ENCODE results near the gene FADS2.

FADS2 gene

DNA sequence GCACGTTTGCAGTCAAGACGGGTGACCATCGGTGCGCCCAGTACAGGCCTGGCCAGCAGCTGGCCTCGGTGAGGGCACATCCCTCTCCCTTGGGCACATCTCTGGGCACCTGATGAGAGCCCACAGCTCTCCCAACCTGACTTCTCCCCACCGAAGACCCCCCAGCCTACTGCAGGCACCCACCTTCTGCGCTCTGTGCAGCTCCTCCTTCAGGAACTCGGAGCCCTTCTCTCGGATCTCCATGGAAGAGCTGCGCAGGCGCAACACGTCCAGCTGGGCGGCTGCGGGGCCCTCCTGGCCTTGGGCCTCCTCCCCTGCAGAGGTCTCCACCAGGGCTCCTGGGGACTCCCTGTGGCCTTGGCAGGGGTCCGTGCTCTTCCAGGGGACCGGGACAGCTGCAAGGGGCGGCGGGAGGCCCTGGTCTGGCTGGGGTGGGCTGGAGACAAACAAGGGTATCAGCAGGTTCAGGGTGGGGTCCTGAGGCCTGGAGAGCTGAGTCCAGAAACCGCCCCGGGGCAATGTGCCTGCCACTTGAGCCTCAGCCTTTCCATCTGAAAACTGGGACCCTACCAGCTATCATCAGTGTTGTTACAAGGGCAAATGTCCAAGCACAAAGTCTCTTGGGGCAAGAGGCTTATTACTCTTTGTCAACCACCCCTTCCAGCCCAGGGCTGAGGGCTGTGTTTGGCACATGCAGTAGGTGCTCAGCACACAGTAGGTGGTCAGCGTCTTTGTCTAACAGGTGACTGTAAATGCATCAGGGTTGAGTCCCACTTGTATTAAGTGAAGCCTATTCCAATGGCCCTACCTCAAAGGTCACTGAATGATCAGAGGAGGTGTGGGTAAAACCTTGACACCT lies 80.0 kb downstream of the FADS2 start:
- no peak for DNase-seq

DNA sequence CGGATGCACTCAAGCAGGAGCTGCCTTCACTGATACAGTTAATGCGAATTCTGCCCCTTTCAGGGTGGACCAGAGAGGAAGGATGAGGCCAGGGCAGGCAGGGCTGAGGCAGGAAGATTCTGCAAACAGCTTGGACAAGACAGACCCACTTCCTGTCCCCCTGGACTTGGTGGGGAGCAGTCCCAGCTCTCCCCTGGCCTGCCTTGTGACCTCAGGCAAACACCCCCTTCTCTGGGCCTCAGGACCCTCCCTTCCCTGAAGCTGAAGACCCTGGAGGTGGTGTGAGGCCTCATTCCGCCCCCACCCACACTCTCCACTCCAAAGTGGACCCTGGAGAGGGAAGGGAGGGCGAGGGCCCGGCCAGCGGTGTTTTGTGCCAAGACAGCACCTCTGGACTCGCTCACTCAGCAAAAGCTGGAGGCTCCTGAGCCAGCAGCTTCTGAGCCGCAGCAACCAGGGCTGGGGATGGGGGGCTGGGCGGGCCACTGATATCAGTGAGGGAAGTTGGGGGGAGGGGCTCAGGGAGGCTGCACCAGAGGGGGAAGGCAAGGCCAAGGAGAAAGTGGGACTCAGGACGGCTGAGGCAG lies 80.7 kb downstream of the FADS2 start:
- DNase-seq, result no peak

DNA sequence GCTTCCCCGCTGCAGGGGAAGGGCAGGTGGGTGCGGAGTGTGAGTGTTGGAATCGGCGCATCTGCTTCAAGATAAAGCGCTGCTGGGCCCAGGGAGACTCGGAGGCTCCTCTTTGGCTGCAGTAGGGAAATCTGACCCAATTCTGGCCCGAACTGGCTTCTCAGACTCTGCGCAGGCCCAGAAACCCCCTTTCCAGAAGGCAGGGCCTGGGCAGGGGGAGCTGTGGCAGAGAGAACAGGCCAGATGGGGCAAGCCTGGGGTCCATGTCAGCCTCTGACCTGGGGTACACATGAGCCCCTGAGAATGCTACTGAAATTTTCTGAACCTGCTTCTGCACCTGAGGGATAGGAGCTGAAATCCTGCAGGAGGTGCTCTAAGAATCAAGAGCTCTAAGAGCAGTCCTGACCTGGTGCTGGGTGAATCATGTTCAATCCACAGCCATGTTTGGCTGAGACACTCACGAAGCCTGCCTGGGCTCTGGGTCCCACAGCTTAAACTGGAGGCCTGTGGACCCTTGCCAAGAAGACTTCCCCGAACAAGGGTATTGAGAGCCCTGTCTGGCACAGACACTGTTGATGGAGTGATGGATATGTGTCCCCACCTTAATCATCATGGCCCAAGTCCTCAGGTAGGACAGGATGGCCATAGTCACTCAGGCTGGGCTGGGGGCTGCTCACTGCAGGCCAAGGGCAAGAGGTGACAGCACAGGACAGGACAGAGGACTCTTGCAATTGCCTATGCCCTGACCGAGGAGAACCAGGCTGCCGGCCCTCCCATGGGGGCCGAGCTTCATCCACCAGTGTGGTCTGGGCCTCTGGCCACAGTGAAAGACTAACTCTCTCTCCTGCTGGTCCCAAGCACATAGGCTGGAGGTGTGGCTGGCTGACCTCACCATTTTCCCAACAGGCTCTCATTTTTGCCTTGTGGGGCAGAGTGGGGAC lies 82.4 kb downstream of the FADS2 start:
- DNase-seq, result no peak

DNA sequence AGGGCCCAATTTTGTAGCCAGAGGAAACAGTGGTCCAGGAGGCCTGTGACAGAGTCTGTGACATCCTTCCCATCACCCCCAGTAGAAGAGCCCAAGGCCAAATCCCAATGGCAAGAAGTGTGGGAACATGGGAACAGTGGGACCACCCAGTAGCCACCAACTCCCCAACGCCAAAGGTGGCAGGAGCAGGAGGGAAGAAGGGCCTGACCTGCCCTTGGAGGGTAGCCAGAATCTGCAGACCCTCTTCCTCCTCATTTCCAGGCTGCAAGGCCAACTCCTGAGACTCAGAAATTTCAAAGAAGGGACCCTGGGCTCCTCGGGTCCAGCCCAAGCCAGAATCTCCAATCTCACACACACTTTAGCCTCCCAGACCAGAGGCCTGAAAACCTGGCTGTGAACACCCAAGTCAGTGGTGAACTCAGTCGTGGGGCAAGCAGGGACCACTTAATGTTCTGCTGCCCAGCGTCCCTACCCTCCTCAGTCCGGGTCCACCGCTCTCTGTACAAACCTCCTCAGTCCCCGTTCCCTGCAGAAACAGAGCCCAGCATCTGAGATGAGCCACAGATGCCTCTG lies 83.1 kb downstream of the FADS2 start:
- no peak for DNase-seq

DNA sequence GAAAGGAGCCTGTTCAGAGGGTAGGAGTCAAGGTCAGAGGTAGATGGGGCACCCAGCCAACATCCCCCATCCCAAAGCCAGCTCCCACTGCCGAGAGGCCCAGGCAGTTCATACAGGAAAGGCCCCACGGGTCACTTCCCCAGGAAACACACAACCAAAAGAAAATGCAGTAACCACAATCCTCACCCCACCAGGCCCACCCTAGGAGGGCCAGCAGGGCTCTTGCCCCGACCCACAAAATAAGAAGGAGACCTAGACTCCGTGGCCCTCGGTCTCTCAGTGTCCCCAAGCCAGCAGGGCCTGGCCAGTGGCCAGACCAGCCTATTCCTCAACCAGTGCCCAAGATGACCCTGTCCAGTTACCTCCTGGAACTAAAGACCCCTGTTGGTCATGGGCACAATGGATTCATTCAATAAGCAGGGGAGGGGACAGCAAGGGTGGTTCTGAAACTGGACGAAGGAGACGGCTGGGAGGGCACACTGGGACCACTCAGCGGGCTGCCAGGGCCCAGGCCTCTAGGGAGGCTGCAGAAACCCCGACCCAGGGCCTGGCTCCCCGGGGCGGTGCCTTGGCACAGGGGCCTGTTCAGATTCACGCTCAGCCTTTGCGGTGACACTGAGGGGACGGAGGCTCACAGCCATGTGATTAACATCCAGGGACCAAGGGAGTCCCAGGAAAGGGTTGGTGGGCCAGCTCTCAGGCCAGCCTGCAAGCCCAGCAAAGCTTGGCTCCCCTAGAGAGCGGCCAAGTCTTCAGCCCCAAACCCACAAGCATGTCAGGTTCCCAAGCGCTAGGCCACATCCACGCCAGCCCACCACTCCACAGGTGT lies 83.8 kb downstream of the FADS2 start:
- DNase-seq, result no peak

DNA sequence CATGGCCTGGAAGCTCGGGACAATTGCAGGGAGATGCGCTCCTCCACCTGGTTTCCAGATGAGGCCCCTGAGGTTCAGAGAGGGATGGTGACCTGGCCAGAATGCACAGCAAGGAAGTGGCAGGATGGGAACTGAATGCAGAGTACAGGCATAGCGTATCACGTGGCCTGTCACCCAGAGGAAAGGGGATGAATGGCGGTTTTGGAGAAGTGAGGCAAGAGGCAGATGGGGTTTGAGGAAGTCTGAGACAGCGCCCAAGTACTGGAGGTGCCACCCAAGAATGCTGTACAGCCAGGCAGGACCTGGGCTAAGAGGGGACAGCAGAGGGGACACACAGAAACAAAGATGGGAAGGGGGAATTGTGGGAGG lies 84.4 kb downstream of the FADS2 start:
- DNase-seq, result no peak

DNA sequence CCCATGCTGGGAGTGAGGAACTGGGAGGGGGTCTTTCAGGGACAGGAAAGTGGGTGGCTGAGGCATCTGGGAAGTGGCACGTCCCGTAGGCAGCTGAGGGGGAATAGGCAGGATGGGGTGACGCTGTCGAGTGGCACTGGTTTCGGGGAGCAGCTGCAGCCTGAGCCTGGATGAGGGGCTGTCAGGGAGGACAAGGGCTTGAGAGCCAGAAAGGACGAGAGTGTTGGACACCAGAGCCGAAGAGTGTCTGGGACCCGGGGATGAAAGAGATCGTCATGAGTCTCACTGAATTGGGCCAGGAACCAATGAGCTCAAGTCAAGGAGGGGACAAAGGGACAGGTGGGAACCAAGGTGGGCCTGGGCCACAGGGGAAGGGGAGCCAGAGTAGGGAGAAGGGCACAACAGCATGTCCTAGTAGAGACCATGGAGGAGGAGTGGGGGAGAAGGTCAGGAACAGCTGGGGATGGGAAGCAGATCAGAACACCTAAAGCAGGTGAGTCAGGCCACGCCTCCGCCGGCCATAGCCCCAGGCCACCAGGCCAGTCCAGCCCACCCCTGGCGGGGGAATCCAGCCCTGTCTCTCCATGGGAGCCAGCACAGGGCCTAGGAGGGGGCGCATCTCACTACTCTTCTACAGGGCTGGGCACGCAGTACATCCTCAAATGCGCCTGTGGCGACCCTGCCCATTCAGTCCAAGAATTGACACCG lies 85.0 kb downstream of the FADS2 start:
- no peak for DNase-seq

DNA sequence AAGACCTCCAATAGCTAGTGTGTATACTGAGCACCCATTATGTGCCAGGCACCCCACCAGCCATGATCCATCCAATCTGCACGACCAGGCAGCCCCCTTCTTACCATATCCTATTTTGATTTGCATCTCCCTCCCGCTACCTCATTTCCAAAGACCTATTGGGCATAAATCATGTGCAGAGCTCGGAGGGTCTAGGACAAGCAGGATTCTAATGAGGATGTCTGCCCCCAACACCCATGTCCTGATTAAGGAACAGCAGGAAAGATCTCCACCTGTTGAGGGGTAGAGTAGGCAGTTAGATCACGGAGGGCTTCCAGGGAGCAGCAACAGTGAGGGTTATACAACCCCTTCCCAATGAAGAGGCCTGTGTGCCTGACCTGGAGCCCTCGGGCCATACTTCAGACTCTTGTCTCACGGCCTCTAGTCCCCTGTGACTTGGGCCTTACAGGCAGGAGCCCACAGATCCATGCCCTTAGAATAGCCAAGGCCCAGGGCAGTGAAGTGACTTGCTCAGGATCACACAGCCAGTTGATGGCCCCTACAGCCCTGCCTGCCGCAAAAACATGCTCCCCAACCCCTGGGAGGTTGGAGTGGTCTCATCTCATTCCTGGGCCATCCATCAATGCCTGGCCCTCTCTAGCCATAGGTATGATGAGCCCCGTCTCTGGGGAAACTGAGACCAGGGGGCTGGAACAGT lies 85.7 kb downstream of the FADS2 start:
- DNase-seq, result no peak

DNA sequence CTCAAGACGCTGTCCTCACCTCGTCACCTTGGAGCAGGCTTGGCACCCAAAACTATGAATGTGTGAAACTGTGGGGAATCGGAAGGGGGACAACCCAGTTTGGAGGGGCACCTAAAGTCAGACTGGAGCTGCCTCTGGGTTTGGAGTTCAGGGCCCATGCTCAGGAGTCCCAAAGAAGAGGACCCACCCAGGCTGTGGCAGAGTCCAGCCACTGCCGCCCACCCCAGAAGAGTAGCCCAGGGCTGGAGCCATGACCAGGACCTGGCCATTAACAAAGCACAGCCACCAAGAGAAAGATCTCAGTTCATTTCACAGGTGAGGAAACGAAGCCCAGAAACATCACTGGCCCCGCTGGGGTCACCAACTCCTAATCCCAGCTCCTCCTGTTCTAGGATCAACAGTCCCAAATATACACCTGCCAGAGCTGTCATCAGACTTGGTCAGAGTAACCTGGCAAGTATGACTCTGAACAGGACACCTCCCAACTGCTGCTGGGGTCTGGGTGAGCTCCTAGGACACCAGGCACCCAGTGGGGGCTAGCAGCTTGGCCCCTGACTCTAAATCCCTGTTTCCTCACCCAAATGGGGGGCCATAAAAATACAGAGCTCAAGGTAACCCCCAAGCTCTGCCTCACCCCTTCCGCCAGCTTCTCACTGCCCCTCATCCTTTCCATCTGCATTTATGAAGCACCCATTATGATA lies 86.5 kb downstream of the FADS2 start:
- no peak for DNase-seq

DNA sequence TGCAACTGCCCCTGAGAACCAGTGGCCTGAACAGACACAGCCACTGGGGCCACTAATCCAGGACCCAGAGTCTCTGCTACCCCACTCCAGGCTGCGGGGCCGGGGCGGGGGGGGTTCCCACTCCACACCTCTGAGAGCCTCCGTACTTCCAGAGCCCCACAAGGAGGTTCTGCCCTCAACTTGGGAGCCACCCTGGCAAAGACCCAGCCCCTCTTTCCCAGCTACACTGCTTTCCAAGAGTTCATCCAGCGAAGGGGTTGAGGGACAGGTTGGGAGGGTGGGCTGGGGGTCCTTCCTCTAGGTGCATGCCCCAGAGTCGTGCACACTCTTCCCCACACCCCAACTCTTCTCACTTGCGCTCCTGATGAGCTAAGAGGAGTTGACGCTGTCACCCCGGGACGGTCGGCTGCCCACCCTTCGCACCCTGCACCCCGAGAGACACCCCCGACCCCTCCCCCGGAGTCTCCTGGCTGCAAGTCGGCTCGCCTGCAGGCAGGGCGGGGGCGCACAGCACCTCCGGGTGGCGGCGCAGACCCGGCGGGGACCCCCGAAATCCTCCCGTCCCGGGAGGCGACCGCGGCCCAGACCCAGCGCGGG lies 88.7 kb downstream of the FADS2 start:
- no peak for DNase-seq

All from activated CD4-positive, alpha-beta T cell treated with anti-CD3 and anti-CD28 coated beads, Interleukin-2, amount 50 U/mL, for 4 hours (primary cell).